Thymus (tissue), 11 donors: ENCODE data around the gene GNAO1. TPM values are rescaled to one million over a fixed set of nuclear protein-coding genes. Genes with fewer than 3 reads are reported as not detected.

Source experiments
- DNase-seq, 9 donors: peaks; one replicate each; pipeline ENCODE4 v3.0.0-alpha.2; 2013; ENCODE audit warnings: low spot score in 9 of 9, low read depth in 6 of 9, missing footprints in 1 of 9
- H3K27ac ChIP-seq, 2 donors: one replicate each; pipeline ENCODE4 v1.5.1; 2013; ENCODE audit warnings: control low read depth in 1 of 2, low read depth in 1 of 2, low read length in 1 of 2, mild to moderate bottlenecking in 1 of 2, moderate library complexity in 1 of 2
- H3K27me3 ChIP-seq, 2 donors: one replicate each; pipeline ENCODE4 v1.5.1; 2013; ENCODE audit warnings: low read length in 1 of 2; ENCODE audit not compliant: control insufficient read depth in 2 of 2, insufficient read depth in 1 of 2
- H3K36me3 ChIP-seq, 2 donors: one replicate each; pipeline ENCODE4 v1.5.1; 2013; ENCODE audit warnings: low read length in 1 of 2, mild to moderate bottlenecking in 1 of 2, moderate library complexity in 1 of 2; ENCODE audit not compliant: control insufficient read depth in 2 of 2, insufficient read depth in 2 of 2
- H3K4me1 ChIP-seq, 2 donors: one replicate each; pipeline ENCODE4 v1.5.1; 2013; ENCODE audit warnings: low read length in 2 of 2; ENCODE audit not compliant: control insufficient read depth in 2 of 2, insufficient read depth in 2 of 2
- H3K4me3 ChIP-seq, 2 donors: one replicate each; pipeline ENCODE4 v1.5.1; 2013; ENCODE audit warnings: low read length in 2 of 2, control low read depth in 1 of 2, mild to moderate bottlenecking in 1 of 2
- H3K9me3 ChIP-seq, 2 donors: one replicate each; pipeline ENCODE4 v1.5.1; 2013; ENCODE audit warnings: low read length in 1 of 2, mild to moderate bottlenecking in 1 of 2; ENCODE audit not compliant: control insufficient read depth in 2 of 2, insufficient read depth in 1 of 2
- WGBS: extraction: QIAGEN DNeasy Blood & Tissue Kit; methylation state at CpG from one replicate; pipeline ENCODE4 v1.1.7; 2013; 5-methylcytosine and 5-hydroxymethylcytosine counted together
- polyA plus RNA-seq: library from polyadenylated mRNA; stranded (reverse); fragments of 200-250 nt; gene quantifications from one replicate; pipeline ENCODE4 v1.2.3, GENCODE V29; 2013
- total RNA-seq: library from RNA; stranded (reverse); fragments of 120-200 nt; gene quantifications from one replicate; pipeline ENCODE4 v1.2.4, GENCODE V29; 2013
- donor health status: healthy.

Gene GNAO1
- total and polyA plus RNA-seq, 2 donors: 0.24 to 2.2 TPM

GRCh38 chr16:56195151-56195550 lies 3.9 kb downstream of the GNAO1 start:
- Histone ChIP-seq H3K36me3 (no peaks in the 10 kb centered on the region), H3K27me3 (peaks cover 46 to 64% of the 10 kb centered on the region in 2 donors), H3K4me3 (no peak overlapping the region), H3K27ac (no peak overlapping the region), H3K9me3 (no peaks in the 10 kb centered on the region), H3K4me1 (peaks cover 10 to 33% of the 10 kb centered on the region in 2 donors)
- WGBS: 61% methylated on average over 2 of the region's 2 CpGs
- DNase-seq: no peak

- Histone ChIP-seq H3K36me3 (no peaks in the 10 kb centered on the region), H3K4me1 (peaks cover 12 to 39% of the 10 kb centered on the region in 2 donors), H3K27me3 (peaks cover 33 to 54% of the 10 kb centered on the region in 2 donors), H3K9me3 (no peaks in the 10 kb centered on the region), H3K27ac (no peak overlapping the region), H3K4me3 (no peak overlapping the region)
- no peak for DNase-seq
- whole genome bisulfite sequencing: 98% methylated on average over 5 of the region's 5 CpGs
These were observed 5.1 kb downstream of the GNAO1 start for GRCh38 chr16:56196381-56196780.

- DNase-seq: no peak
- H3K4me3 ChIP-seq: no peak overlapping the region
- 91% methylated on average over 11 of the region's 11 CpGs for WGBS
- H3K4me1 ChIP-seq: peaks cover 17 to 43% of the 10 kb centered on the region in 2 donors
- no peak overlapping the region for H3K27ac ChIP-seq
- H3K27me3 ChIP-seq: peaks cover 23 to 44% of the 10 kb centered on the region in 2 donors
- H3K9me3 ChIP-seq: no peaks in the 10 kb centered on the region
- H3K36me3 ChIP-seq: no peaks in the 10 kb centered on the region
These were observed 6.1 kb downstream of the GNAO1 start for GRCh38 chr16:56197192-56197992.

GRCh38 chr16:56198006-56198754 lies 6.9 kb downstream of the GNAO1 start:
- Histone ChIP-seq H3K27me3 (peaks cover 15 to 36% of the 10 kb centered on the region in 2 donors), H3K9me3 (no peaks in the 10 kb centered on the region), H3K4me3 (no peak overlapping the region), H3K4me1 (peaks cover 23 to 48% of the 10 kb centered on the region in 2 donors), H3K27ac (no peak overlapping the region), H3K36me3 (no peaks in the 10 kb centered on the region)
- no peak for DNase-seq

GRCh38 chr16:56198755-56199114 lies 7.4 kb downstream of the GNAO1 start:
- H3K4me1 ChIP-seq: peaks cover 23 to 46% of the 10 kb centered on the region in 2 donors
- DNase-seq: no peak
- no peak overlapping the region for H3K27ac ChIP-seq
- no peak overlapping the region for H3K4me3 ChIP-seq
- no peaks in the 10 kb centered on the region for H3K36me3 ChIP-seq
- WGBS: 76% methylated on average over 4 of the region's 4 CpGs
- H3K9me3 ChIP-seq: no peaks in the 10 kb centered on the region
- H3K27me3 ChIP-seq: peaks cover 10 to 31% of the 10 kb centered on the region in 2 donors

GRCh38 chr16:56199164-56199563 lies 7.9 kb downstream of the GNAO1 start:
- H3K27me3 ChIP-seq: peaks cover 6 to 27% of the 10 kb centered on the region in 2 donors
- H3K4me3 ChIP-seq: no peak overlapping the region
- no peaks in the 10 kb centered on the region for H3K36me3 ChIP-seq
- no peak for DNase-seq
- no peak overlapping the region for H3K27ac ChIP-seq
- WGBS: 11% methylated on average over 2 of the region's 2 CpGs
- H3K9me3 ChIP-seq: no peaks in the 10 kb centered on the region
- peaks cover 21 to 42% of the 10 kb centered on the region in 2 donors for H3K4me1 ChIP-seq

GRCh38 chr16:56201030-56201429 lies 9.7 kb downstream of the GNAO1 start:
- Histone ChIP-seq H3K4me3 (no peak overlapping the region), H3K9me3 (no peaks in the 10 kb centered on the region), H3K27me3 (peaks cover 0 to 11% of the 10 kb centered on the region in 2 donors), H3K36me3 (no peaks in the 10 kb centered on the region), H3K4me1 (peaks cover 18 to 35% of the 10 kb centered on the region in 2 donors), H3K27ac (no peak overlapping the region)
- no peak for DNase-seq
- 98% methylated on average over 1 of the region's 1 CpG for WGBS

GRCh38 chr16:56202036-56202435 lies 10.7 kb downstream of the GNAO1 start:
- no peaks in the 10 kb centered on the region for H3K36me3 ChIP-seq
- H3K27ac ChIP-seq: peak overlapping the region in 1 of 2 donors; percentile 54
- H3K27me3 ChIP-seq: peaks cover 0 to 3% of the 10 kb centered on the region in 2 donors
- no peaks in the 10 kb centered on the region for H3K9me3 ChIP-seq
- H3K4me3 ChIP-seq: no peak overlapping the region
- peak in 4 of 9 donors; percentile 44 to 81 (median 54) for DNase-seq
- peaks cover 18 to 35% of the 10 kb centered on the region in 2 donors for H3K4me1 ChIP-seq

- H3K4me3 ChIP-seq: no peak overlapping the region
- no peaks in the 10 kb centered on the region for H3K36me3 ChIP-seq
- H3K9me3 ChIP-seq: no peaks in the 10 kb centered on the region
- no peak overlapping the region for H3K27ac ChIP-seq
- H3K27me3 ChIP-seq: no peaks in the 10 kb centered on the region
- 65% methylated on average over 1 of the region's 1 CpG for WGBS
- peaks cover 18 to 35% of the 10 kb centered on the region in 2 donors for H3K4me1 ChIP-seq
- peak in 2 of 9 donors; percentile 39 to 62 for DNase-seq
These were observed 11.8 kb downstream of the GNAO1 start for GRCh38 chr16:56203052-56203451.
